ENCODE results near the gene HOXB3. TPM values are rescaled to one million over a fixed set of nuclear protein-coding genes. Genes with fewer than 3 reads are reported as not detected.

Gene HOXB3
- total RNA-seq, 1 experiment from 2014 or later, result not detected

GRCh38 chr17:48629411-48629759 is 39.3 kb upstream of the HOXB3 start:
- peaks cover 98% of the 10 kb centered on the region for H3K27me3 ChIP-seq (ENCODE audit: insufficient read depth, low read length)
- no peak for DNase-seq
- Mint-ChIP-seq H3K27me3 (ENCODE audit: low read depth) (peaks cover 100% of the 10 kb centered on the region), H3K4me3 (no peak overlapping the region), H3K9me3 (peaks cover 4 to 15% of the 10 kb centered on the region in 2 experiments), H3K27ac (no peak overlapping the region), H3K4me1 (peaks cover 7 to 13% of the 10 kb centered on the region in 2 experiments), H3K36me3 (ENCODE audit: insufficient read depth in 1 of 3, low read depth in 3 of 3) (peaks cover 0 to 1% (median 0%) of the 10 kb centered on the region in 3 experiments; a peak in 2 of 7 replicates)
- no peak overlapping the region for H4K5ac ChIP-seq (ENCODE audit: insufficient read length, low read depth, low read length)
- no peak overlapping the region for H2BK15ac ChIP-seq (ENCODE audit: low read depth, low read length)
- H2BK12ac ChIP-seq (ENCODE audit: insufficient read length, low read depth, low read length), result no peak overlapping the region
- H3K79me2 ChIP-seq (ENCODE audit: insufficient read depth, low read length), result no peaks in the 10 kb centered on the region
- no peak overlapping the region for H3K4ac ChIP-seq (ENCODE audit: low read depth, low read length)
- no peak for TF ChIP-seq CTCF (conservative IDR thresholded peaks at IDR 0.05)
- H3K27ac ChIP-seq (ENCODE audit: insufficient read length, low read depth, low read length), result no peak overlapping the region
- no peaks in the 10 kb centered on the region for H3K9me3 ChIP-seq (ENCODE audit: control insufficient read depth, low read depth, low read length)
- no peak overlapping the region for H4K8ac ChIP-seq (replicated peaks; ENCODE audit: insufficient read length, low read depth, low read length)
- H3K23me2 ChIP-seq (ENCODE audit: insufficient read length, low read depth, low read length, poor library complexity, severe bottlenecking), result peaks cover 5% of the 10 kb centered on the region
- H3K4me2 ChIP-seq (ENCODE audit: insufficient read depth, insufficient read length, low read length), result no peak overlapping the region
- H3K23ac ChIP-seq (ENCODE audit: insufficient read length, low read depth, low read length), result no peak overlapping the region
- no peak overlapping the region for H2BK120ac ChIP-seq (ENCODE audit: low read depth, low read length, poor library complexity, severe bottlenecking)
- H4K20me1 ChIP-seq (ENCODE audit: control insufficient read depth, insufficient read depth, insufficient read length), result no peaks in the 10 kb centered on the region
- no CpG with 5 or more reads among the region's 5 CpGs for WGBS (ENCODE audit: extremely low coverage, insufficient read length, low lambda C conversion rate)
- H4K91ac ChIP-seq (ENCODE audit: insufficient read length, low read depth, low read length), result no peak overlapping the region
- H3K18ac ChIP-seq (ENCODE audit: insufficient read length, low read depth, low read length), result no peak overlapping the region
- no peak overlapping the region for H3K14ac ChIP-seq (ENCODE audit: insufficient read depth, low read length)
- H3K9ac ChIP-seq (ENCODE audit: extremely low read depth, insufficient read length, low read length), result no peak overlapping the region
- H2BK20ac ChIP-seq (ENCODE audit: low read depth, low read length, poor library complexity, severe bottlenecking), result no peak overlapping the region
- H2BK5ac ChIP-seq (ENCODE audit: insufficient read length, low read length), result no peak overlapping the region
- H3T11ph ChIP-seq (ENCODE audit: low read length), result no peak overlapping the region
- no peaks in the 10 kb centered on the region for H3K79me1 ChIP-seq (ENCODE audit: insufficient read depth, low read depth, low read length, poor library complexity, severe bottlenecking)
- no peak overlapping the region for H2AFZ ChIP-seq (ENCODE audit: low read length)
- H2AK5ac ChIP-seq (ENCODE audit: insufficient read length, low read length), result no peak overlapping the region
- H3K56ac ChIP-seq (ENCODE audit: insufficient read length, low read depth, low read length), result no peak overlapping the region
- H3K4me1 ChIP-seq (ENCODE audit: insufficient read depth, low read length), result no peaks in the 10 kb centered on the region; the same call in none of the 2 replicates
